Esophagus squamous epithelium (tissue), 5 donors: ENCODE measurements around the gene EIF4E. TPM values are rescaled to one million over a fixed set of nuclear protein-coding genes. Genes with fewer than 3 reads are reported as not detected.
"Not testable (repeated sequence)": the region's sequence is repeated elsewhere in the genome, so short reads cannot be mapped to it uniquely, and the experiment has no call there.

ENCODE experiments used
- DNase-seq: peaks from one replicate; lab custom pipeline; 2025; lab: John Stamatoyannopoulos, UW
- H3K27ac ChIP-seq, 4 donors: fragments of 200-600 bp; sonication (generic); one replicate each; pipeline ENCODE4 v1.5.1; 2016 to 2019; ENCODE audit warnings: mild to moderate bottlenecking in 1 of 4
- H3K27me3 ChIP-seq, 4 donors: fragments of 200-600 bp; sonication (generic); 1 replicate in 3 of 4; 2 replicates in 1 of 4; pipeline versions ENCODE4 v1.5.1 to v1.6.0; 2017 to 2021; ENCODE audit warnings: antibody characterized with exemption in 1 of 4
- H3K36me3 ChIP-seq, 3 donors: fragments of 200-600 bp; sonication (generic); one replicate each; pipeline ENCODE4 v1.5.1; 2016 to 2019
- H3K4me1 ChIP-seq, 3 donors: fragments of 200-600 bp; sonication (generic); one replicate each; pipeline ENCODE4 v1.5.1; 2017 to 2019
- H3K4me3 ChIP-seq, 4 donors: fragments of 200-600 bp; sonication (generic); 1 replicate in 3 of 4; 2 replicates in 1 of 4; pipeline ENCODE4 v1.5.1; 2016 to 2019; ENCODE audit warnings: mild to moderate bottlenecking in 2 of 4, moderate library complexity in 1 of 4
- H3K9me3 ChIP-seq, 3 donors: fragments of 200-600 bp; sonication (generic); one replicate each; pipeline ENCODE4 v1.5.1; 2016 to 2019
- POLR2A ChIP-seq, 4 donors: fragments of 450-650 bp; IDR thresholded peaks; one replicate each; pipeline ENCODE4 v1.6.1; 2017; ENCODE audit warnings: antibody characterized with exemption in 4 of 4, mild to moderate bottlenecking in 4 of 4, moderate library complexity in 3 of 4
- WGBS, 2 donors: methylation state at CpG; one replicate each; pipeline ENCODE4 v1.1.5; 2018; 5-methylcytosine and 5-hydroxymethylcytosine counted together
- intact Hi-C: fragments of 100-400 bp; cut with DNase I; formaldehyde crosslinking; loops from one replicate; pipeline ENCODE4 v1.15.0; 2022
- total RNA-seq, 4 donors: library from RNA; depleted of rRNA; stranded (reverse); fragments of >200 nt; gene quantifications; one replicate each; pipeline ENCODE4 v1.1.0, GENCODE V29; 2016
- TF ChIP-seq, protein P1 (sequence below), 6 experiments: fragments of 450-650 bp in 4 of 6; fragments of 200-600 bp in 2 of 6; sonication (generic) in 2 of 6; IDR thresholded peaks; one replicate each; pipeline ENCODE4 v1.5.1; 2016 to 2019; ENCODE audit warnings: antibody characterized with exemption in 6 of 6, mild to moderate bottlenecking in 4 of 6, moderate library complexity in 4 of 6
- donor health status: DM: yes; HTN: yes; CAD: no.

EIF4E gene
- total RNA-seq, 4 donors from 2014 or later = 86.1 to 149 (median 125) TPM

DNA sequence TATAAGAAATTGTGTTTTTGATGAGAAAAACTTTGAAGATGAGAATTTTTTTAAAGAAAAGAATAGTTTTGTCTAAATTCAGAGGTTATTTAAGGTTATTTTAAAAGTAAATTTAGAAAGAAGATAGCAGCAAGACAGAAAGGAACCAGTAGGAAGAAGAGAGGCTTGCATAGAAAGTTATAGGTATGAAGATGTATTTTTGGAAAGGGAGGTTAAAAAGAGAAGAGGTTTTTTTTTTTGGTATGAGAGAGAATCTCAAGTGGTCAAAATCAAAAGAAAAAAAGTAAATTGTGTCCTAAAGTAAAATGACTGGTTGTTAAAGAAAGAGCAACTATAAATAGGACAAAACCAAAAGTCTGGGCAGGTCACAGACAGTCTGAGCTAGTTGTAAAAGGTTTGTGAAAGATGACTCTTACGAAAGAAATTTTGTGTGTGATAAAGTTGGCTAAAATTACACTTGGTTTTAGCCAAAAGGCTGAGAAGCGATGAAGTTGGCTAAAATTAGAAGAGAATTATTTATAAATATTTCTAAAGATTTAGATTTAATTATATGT is 16.4 kb upstream of the EIF4E start:
- H3K36me3 ChIP-seq = no peaks in the 10 kb centered on the region
- no peaks in the 10 kb centered on the region for H3K27me3 ChIP-seq
- intact Hi-C loops = no loop called here
- no peaks in the 10 kb centered on the region for H3K9me3 ChIP-seq
- peaks cover 0 to 2% (median 0%) of the 10 kb centered on the region in 3 donors for H3K4me1 ChIP-seq
- H3K27ac ChIP-seq = no peak overlapping the region
- H3K4me3 ChIP-seq = no peak overlapping the region
- no peak for DNase-seq
- no peak for TF ChIP-seq POLR2A (IDR thresholded peaks at IDR 0.05)
- TF ChIP-seq, protein P1, sequence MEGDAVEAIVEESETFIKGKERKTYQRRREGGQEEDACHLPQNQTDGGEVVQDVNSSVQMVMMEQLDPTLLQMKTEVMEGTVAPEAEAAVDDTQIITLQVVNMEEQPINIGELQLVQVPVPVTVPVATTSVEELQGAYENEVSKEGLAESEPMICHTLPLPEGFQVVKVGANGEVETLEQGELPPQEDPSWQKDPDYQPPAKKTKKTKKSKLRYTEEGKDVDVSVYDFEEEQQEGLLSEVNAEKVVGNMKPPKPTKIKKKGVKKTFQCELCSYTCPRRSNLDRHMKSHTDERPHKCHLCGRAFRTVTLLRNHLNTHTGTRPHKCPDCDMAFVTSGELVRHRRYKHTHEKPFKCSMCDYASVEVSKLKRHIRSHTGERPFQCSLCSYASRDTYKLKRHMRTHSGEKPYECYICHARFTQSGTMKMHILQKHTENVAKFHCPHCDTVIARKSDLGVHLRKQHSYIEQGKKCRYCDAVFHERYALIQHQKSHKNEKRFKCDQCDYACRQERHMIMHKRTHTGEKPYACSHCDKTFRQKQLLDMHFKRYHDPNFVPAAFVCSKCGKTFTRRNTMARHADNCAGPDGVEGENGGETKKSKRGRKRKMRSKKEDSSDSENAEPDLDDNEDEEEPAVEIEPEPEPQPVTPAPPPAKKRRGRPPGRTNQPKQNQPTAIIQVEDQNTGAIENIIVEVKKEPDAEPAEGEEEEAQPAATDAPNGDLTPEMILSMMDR (IDR thresholded peaks at IDR 0.05) = no peak
- WGBS, 2 donors = 28 to 50% methylated on average over 2 of the region's 2 CpGs

DNA sequence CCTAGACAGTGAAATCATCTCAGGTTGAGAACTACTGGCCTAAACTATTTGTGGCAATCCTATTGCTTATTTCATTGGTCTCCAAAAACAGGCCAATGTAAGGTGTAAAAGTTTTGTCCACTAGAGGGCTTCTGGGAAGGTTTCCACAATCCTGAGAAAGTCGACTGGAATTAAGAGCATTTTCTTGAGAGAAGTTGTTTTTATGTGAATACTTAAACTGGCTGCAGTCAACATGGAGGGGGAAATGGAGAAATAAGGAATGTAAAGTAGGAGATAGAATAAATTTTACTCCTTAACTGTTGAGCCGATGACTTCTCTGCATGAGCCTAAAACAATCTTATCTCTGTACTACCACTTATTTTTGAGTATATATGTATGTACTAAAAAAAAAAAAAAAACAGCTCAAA is 11.0 kb upstream of the EIF4E start:
- DNase-seq = no peak
- TF ChIP-seq POLR2A (IDR thresholded peaks at IDR 0.05) = no peak
- TF ChIP-seq, protein P1 (IDR thresholded peaks at IDR 0.05) = peak; percentile 37 to 74 (median 64)
- H3K27me3 ChIP-seq = no peaks in the 10 kb centered on the region
- no peaks in the 10 kb centered on the region for H3K4me1 ChIP-seq
- H3K4me3 ChIP-seq = no peak overlapping the region
- no peaks in the 10 kb centered on the region for H3K9me3 ChIP-seq
- no peak overlapping the region for H3K27ac ChIP-seq
- intact Hi-C loops = loop anchor here (10.0 kb wide), 1 partner anchor 55 kb away; the partner anchor contains the start of gene METAP1
- no peaks in the 10 kb centered on the region for H3K36me3 ChIP-seq
- 36 to 42% methylated on average over 2 of the region's 2 CpGs for WGBS, 2 donors

DNA sequence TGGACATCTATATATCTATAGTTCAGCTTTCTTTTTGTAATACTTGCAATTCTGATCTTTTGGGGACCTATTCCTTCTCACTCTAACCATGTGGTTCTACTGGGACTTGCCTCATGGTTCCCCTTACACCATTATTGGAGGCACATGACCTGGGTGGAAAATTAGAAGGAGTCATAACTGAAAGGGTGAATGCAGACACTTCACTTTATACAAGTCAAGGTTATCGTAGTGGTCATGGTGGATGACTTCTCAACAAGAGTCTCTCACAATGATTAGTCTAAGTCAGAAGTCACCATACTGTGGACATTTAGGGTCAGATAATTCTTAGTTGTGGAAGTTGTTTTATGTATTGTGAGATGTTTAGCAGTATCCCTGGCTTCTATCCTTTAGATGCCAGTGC is 10.5 kb upstream of the EIF4E start:
- WGBS, 2 donors = 80 to 86% methylated on average over 1 of the region's 1 CpG
- Histone ChIP-seq H3K4me3 (no peak overlapping the region), H3K4me1 (no peaks in the 10 kb centered on the region), H3K27ac (no peak overlapping the region), H3K27me3 (no peaks in the 10 kb centered on the region), H3K36me3 (no peaks in the 10 kb centered on the region), H3K9me3 (no peaks in the 10 kb centered on the region)
- intact Hi-C loops = loop anchor here (10.0 kb wide), 1 partner anchor 55 kb away; the partner anchor contains the start of gene METAP1
- TF ChIP-seq, protein P1 (IDR thresholded peaks at IDR 0.05) = no peak
- no peak for DNase-seq

DNA sequence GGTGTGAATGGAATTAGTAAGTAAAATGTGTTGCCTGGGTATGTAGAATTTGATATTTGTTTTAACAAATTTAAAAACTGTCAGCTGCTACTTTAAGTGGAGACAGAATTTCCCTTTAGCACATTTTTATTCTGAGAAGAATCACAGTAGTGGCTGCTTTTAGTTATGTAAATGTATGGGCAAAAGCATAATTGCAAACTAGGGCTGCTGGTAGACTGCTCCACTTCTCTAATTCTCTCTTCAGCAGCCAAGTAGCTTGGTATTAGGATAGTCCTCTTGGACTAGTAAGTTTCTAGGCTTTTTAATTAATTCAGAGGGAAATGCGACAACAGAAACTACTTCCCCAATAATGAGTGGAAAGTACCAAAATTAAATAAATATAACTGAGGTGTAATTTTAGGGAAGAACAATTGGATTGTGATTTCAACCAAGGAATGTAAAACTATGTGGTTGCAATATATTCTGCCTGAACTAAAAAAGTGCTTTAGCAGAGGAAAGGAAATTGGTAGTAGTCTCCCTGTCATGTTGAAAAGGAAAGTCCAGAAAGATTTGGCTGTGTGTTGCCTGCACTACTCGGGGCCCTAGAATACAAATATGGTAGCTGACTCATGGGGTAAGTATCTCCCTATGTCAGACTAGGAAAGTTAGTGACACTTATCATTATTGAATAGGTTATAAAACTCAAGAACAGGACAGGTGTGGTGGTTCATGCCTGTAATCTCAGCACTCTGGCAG is 9.2 kb upstream of the EIF4E start:
- H3K27me3 ChIP-seq = no peaks in the 10 kb centered on the region
- TF ChIP-seq, protein P1 (IDR thresholded peaks at IDR 0.05) = no peak
- no peak for TF ChIP-seq POLR2A (IDR thresholded peaks at IDR 0.05)
- H3K27ac ChIP-seq = no peak overlapping the region
- intact Hi-C loops = loop anchor here (10.0 kb wide), 1 partner anchor 57 kb away; the partner anchor contains the start of gene METAP1
- WGBS, 2 donors = 45 to 52% methylated on average over 2 of the region's 2 CpGs
- no peak overlapping the region for H3K4me3 ChIP-seq
- H3K9me3 ChIP-seq = no peaks in the 10 kb centered on the region
- no peaks in the 10 kb centered on the region for H3K36me3 ChIP-seq
- H3K4me1 ChIP-seq = no peaks in the 10 kb centered on the region
- no peak for DNase-seq

DNA sequence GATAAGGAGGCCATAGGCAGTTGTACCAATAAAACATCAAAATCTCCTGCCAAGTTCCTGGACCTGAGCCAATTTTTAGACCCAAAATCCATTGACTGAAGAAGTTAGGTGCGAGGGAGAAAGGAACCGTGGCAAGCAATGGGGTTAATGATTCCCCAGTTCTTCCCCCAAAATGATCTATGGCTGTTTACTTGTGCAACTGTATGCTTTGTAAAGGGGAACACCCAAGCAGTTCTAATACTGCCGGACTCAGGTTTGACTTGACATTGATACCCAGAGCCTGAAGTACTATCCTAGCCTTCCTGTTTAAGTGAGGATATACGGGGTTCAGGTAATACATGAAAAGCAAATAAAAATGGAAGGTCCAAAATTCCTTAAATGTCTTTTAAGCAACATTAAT is 6.7 kb upstream of the EIF4E start:
- intact Hi-C loops = loop anchor here (10.0 kb wide), 1 partner anchor 59 kb away; the partner anchor contains the start of gene METAP1
- WGBS, 2 donors = 78 to 87% methylated on average over 3 to 4 of the region's 4 CpGs
- no peak overlapping the region for H3K4me3 ChIP-seq
- no peak for DNase-seq
- peaks cover 0 to 9% (median 4%) of the 10 kb centered on the region in 3 donors for H3K4me1 ChIP-seq
- H3K27me3 ChIP-seq = no peaks in the 10 kb centered on the region
- no peaks in the 10 kb centered on the region for H3K36me3 ChIP-seq
- H3K9me3 ChIP-seq = no peaks in the 10 kb centered on the region
- H3K27ac ChIP-seq = no peak overlapping the region
- TF ChIP-seq, protein P1 (IDR thresholded peaks at IDR 0.05) = no peak
- no peak for TF ChIP-seq POLR2A (IDR thresholded peaks at IDR 0.05)

DNA sequence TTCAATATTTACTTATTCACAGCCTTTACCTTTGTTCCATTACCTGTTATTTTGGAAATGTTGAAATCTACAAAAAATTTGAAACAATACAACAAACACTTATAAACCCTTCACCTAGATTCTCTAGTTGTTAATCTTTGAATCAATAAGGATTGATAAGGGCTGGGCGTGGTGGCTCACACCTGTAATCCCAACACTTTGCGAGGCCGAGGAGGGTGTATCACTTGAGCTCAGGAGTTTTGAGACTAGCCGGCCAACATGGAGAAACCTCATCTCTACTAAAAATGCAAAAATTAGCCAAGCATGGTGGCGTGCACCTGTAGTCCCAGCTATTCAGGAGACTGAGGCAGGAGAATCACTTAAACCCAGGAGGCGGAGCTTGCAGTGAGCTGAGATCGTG is 5.9 kb upstream of the EIF4E start:
- WGBS, 2 donors = 92 to 96% methylated on average over 7 of the region's 7 CpGs
- not testable (repeated sequence) for H3K27me3 ChIP-seq, DNase-seq, H3K36me3 ChIP-seq, H3K27ac ChIP-seq, H3K4me3 ChIP-seq, H3K9me3 ChIP-seq
- peaks cover 3 to 16% (median 12%) of the 10 kb centered on the region in 3 donors for H3K4me1 ChIP-seq
- intact Hi-C loops = loop anchor here (10.0 kb wide), 1 partner anchor 60 kb away; the partner anchor contains the start of gene METAP1
